HEK293 (cell line): Measurements from ENCODE around the gene PDGFD.

Experiments used
- PRDM1 ChIP-seq: fragments of 450-650 bp; formaldehyde crosslinking; IDR thresholded peaks from 2 replicates; pipeline ENCODE4; 2016; ENCODE audit warnings: missing biosample characterization, missing genetic modification characterization
- TCF7L2 ChIP-seq: IDR thresholded peaks from 2 replicates; pipeline ENCODE4 v1.6.1; 2011; ENCODE audit warnings: low read depth, mild to moderate bottlenecking, inconsistent platforms, low read length, moderate library complexity, borderline replicate concordance
- YY1 ChIP-seq: fragments of 450-650 bp; formaldehyde crosslinking; IDR thresholded peaks from 2 replicates; pipeline ENCODE4 v1.5.1; 2018; ENCODE audit warnings: missing biosample characterization, missing genetic modification characterization
- ZBTB7A ChIP-seq: fragments of 450-650 bp; formaldehyde crosslinking; IDR thresholded peaks from 2 replicates; pipeline ENCODE4 v1.5.1; 2016; ENCODE audit warnings: low read depth, missing biosample characterization, missing genetic modification characterization
- ZNF19 ChIP-seq: fragments of 450-650 bp; formaldehyde crosslinking; IDR thresholded peaks from 2 replicates; pipeline ENCODE4; 2016; ENCODE audit warnings: missing biosample characterization, missing genetic modification characterization, low read depth
- ZNF274 ChIP-seq, 2 experiments: fragments of 200-500 bp in 1 of 2; fragments of 450-650 bp in 1 of 2; sonication (Bioruptor generic) in 1 of 2; formaldehyde crosslinking in 1 of 2; IDR thresholded peaks; 2 replicates each; pipeline versions ENCODE4 v1.5.1 to v1.6.1; 2014 to 2016; ENCODE audit warnings: borderline replicate concordance in 1 of 2, inconsistent platforms in 1 of 2, low read length in 1 of 2, missing biosample characterization in 1 of 2, missing genetic modification characterization in 1 of 2
- ZNF544 ChIP-seq: fragments of 450-650 bp; formaldehyde crosslinking; IDR thresholded peaks from 2 replicates; pipeline ENCODE4 v1.5.0; 2017; ENCODE audit warnings: missing biosample characterization, missing genetic modification characterization
- TF ChIP-seq, protein P1 (sequence below): fragments of 450-650 bp; formaldehyde crosslinking; IDR thresholded peaks from 2 replicates; pipeline ENCODE4 v1.5.1; 2017; ENCODE audit warnings: missing biosample characterization, mild to moderate bottlenecking, missing genetic modification characterization, moderate library complexity
- TF ChIP-seq, protein P2 (sequence below): fragments of 450-650 bp; formaldehyde crosslinking; IDR thresholded peaks from 2 replicates; pipeline ENCODE4 v1.5.1; 2016; ENCODE audit warnings: missing biosample characterization, missing genetic modification characterization
- TF ChIP-seq, protein P3 (sequence below): fragments of 450-650 bp; formaldehyde crosslinking; IDR thresholded peaks from 2 replicates; pipeline ENCODE4 v1.5.1; 2016; ENCODE audit warnings: missing biosample characterization, missing genetic modification characterization
- TF ChIP-seq, protein P4 (sequence below): fragments of 450-650 bp; formaldehyde crosslinking; IDR thresholded peaks from 2 replicates; pipeline ENCODE4 v1.5.1; 2016; ENCODE audit warnings: missing biosample characterization, missing genetic modification characterization
- TF ChIP-seq, protein P5 (sequence below): fragments of 450-650 bp; formaldehyde crosslinking; IDR thresholded peaks from 2 replicates; pipeline ENCODE4 v1.5.1; 2016; ENCODE audit warnings: missing biosample characterization, missing genetic modification characterization

GRCh38 chr11:103878646-103879045, 285.3 kb downstream of the PDGFD start:
- TF ChIP-seq, protein P1, sequence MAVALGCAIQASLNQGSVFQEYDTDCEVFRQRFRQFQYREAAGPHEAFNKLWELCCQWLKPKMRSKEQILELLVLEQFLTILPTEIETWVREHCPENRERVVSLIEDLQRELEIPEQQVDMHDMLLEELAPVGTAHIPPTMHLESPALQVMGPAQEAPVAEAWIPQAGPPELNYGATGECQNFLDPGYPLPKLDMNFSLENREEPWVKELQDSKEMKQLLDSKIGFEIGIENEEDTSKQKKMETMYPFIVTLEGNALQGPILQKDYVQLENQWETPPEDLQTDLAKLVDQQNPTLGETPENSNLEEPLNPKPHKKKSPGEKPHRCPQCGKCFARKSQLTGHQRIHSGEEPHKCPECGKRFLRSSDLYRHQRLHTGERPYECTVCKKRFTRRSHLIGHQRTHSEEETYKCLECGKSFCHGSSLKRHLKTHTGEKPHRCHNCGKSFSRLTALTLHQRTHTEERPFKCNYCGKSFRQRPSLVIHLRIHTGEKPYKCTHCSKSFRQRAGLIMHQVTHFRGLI (tag by site-specific recombination), result no peak
- TF ChIP-seq, protein P2, sequence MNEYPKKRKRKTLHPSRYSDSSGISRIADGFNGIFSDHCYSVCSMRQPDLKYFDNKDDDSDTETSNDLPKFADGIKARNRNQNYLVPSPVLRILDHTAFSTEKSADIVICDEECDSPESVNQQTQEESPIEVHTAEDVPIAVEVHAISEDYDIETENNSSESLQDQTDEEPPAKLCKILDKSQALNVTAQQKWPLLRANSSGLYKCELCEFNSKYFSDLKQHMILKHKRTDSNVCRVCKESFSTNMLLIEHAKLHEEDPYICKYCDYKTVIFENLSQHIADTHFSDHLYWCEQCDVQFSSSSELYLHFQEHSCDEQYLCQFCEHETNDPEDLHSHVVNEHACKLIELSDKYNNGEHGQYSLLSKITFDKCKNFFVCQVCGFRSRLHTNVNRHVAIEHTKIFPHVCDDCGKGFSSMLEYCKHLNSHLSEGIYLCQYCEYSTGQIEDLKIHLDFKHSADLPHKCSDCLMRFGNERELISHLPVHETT, result no peak
- TF ChIP-seq ZBTB7A (tag by site-specific recombination) (no peak), ZNF19 (no peak), TCF7L2 (no peak), ZNF544 (tag by site-specific recombination) (no peak), ZNF274 (IDR thresholded peaks at IDR 0.05; ENCODE audit: low read length) (no peak), ZNF274 (tag by site-specific recombination; IDR thresholded peaks at IDR 0.05; ENCODE audit: borderline replicate concordance) (no peak), PRDM1 (tag by site-specific recombination) (no peak), YY1 (tag by site-specific recombination) (no peak)
- TF ChIP-seq, protein P3, sequence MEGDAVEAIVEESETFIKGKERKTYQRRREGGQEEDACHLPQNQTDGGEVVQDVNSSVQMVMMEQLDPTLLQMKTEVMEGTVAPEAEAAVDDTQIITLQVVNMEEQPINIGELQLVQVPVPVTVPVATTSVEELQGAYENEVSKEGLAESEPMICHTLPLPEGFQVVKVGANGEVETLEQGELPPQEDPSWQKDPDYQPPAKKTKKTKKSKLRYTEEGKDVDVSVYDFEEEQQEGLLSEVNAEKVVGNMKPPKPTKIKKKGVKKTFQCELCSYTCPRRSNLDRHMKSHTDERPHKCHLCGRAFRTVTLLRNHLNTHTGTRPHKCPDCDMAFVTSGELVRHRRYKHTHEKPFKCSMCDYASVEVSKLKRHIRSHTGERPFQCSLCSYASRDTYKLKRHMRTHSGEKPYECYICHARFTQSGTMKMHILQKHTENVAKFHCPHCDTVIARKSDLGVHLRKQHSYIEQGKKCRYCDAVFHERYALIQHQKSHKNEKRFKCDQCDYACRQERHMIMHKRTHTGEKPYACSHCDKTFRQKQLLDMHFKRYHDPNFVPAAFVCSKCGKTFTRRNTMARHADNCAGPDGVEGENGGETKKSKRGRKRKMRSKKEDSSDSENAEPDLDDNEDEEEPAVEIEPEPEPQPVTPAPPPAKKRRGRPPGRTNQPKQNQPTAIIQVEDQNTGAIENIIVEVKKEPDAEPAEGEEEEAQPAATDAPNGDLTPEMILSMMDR (tag by site-specific recombination), result no peak
- TF ChIP-seq, protein P4, sequence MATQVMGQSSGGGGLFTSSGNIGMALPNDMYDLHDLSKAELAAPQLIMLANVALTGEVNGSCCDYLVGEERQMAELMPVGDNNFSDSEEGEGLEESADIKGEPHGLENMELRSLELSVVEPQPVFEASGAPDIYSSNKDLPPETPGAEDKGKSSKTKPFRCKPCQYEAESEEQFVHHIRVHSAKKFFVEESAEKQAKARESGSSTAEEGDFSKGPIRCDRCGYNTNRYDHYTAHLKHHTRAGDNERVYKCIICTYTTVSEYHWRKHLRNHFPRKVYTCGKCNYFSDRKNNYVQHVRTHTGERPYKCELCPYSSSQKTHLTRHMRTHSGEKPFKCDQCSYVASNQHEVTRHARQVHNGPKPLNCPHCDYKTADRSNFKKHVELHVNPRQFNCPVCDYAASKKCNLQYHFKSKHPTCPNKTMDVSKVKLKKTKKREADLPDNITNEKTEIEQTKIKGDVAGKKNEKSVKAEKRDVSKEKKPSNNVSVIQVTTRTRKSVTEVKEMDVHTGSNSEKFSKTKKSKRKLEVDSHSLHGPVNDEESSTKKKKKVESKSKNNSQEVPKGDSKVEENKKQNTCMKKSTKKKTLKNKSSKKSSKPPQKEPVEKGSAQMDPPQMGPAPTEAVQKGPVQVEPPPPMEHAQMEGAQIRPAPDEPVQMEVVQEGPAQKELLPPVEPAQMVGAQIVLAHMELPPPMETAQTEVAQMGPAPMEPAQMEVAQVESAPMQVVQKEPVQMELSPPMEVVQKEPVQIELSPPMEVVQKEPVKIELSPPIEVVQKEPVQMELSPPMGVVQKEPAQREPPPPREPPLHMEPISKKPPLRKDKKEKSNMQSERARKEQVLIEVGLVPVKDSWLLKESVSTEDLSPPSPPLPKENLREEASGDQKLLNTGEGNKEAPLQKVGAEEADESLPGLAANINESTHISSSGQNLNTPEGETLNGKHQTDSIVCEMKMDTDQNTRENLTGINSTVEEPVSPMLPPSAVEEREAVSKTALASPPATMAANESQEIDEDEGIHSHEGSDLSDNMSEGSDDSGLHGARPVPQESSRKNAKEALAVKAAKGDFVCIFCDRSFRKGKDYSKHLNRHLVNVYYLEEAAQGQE (tag by site-specific recombination), result no peak
- TF ChIP-seq, protein P5, sequence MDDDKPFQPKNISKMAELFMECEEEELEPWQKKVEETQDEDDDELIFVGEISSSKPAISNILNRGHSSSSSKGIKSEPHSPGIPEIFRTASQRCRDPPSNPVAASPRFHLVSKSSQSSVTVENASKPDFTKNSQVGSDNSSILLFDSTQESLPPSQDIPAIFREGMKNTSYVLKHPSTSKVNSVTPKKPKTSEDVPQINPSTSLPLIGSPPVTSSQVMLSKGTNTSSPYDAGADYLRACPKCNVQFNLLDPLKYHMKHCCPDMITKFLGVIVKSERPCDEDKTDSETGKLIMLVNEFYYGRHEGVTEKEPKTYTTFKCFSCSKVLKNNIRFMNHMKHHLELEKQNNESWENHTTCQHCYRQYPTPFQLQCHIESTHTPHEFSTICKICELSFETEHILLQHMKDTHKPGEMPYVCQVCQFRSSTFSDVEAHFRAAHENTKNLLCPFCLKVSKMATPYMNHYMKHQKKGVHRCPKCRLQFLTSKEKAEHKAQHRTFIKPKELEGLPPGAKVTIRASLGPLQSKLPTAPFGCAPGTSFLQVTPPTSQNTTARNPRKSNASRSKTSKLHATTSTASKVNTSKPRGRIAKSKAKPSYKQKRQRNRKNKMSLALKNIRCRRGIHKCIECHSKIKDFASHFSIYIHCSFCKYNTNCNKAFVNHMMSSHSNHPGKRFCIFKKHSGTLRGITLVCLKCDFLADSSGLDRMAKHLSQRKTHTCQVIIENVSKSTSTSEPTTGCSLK, result no peak
